Sigmoid colon (tissue), 7 donors: ENCODE measurements around the gene LENEP. TPM values are rescaled to one million over a fixed set of nuclear protein-coding genes. Genes with fewer than 3 reads are reported as not detected.
A peak's percentile ranks its signal among the peaks of the same experiment; 100 is the strongest.

Source experiments
- DNase-seq: peaks from one replicate; pipeline ENCODE4 v3.0.0-alpha.2; 2019
- H3K27ac ChIP-seq, 4 donors: fragments of 200-600 bp; sonication (generic); one replicate each; pipeline ENCODE4 v1.5.1; 2016 to 2019; ENCODE audit warnings: mild to moderate bottlenecking in 1 of 4
- H3K27me3 ChIP-seq, 3 donors: fragments of 200-600 bp; sonication (generic); one replicate each; pipeline ENCODE4 v1.5.1; 2019; ENCODE audit warnings: mild to moderate bottlenecking in 1 of 3
- H3K36me3 ChIP-seq, 4 donors: fragments of 200-600 bp; sonication (generic); one replicate each; pipeline ENCODE4 v1.5.1; 2016 to 2019
- H3K4me1 ChIP-seq, 4 donors: fragments of 200-600 bp; sonication (generic); one replicate each; pipeline ENCODE4 v1.5.1; 2017 to 2019
- H3K4me3 ChIP-seq, 4 donors: fragments of 200-600 bp; sonication (generic); one replicate each; pipeline ENCODE4 v1.5.1; 2017 to 2019; ENCODE audit warnings: mild to moderate bottlenecking in 2 of 4, moderate library complexity in 1 of 4
- H3K9me3 ChIP-seq, 4 donors: fragments of 200-600 bp in 3 of 4; sonication (generic) in 3 of 4; one replicate each; pipeline versions ENCODE4 v1.5.1 to v1.6.1; 2013 to 2019
- EP300 ChIP-seq, 4 donors: sonication (generic); formaldehyde crosslinking; IDR thresholded peaks; one replicate each; pipeline ENCODE4 v1.6.1; 2017; ENCODE audit warnings: antibody characterized with exemption in 4 of 4
- POLR2A ChIP-seq, 2 donors: fragments of 450-650 bp; IDR thresholded peaks; one replicate each; pipeline ENCODE4 v1.6.1; 2016; ENCODE audit warnings: antibody characterized with exemption in 2 of 2, mild to moderate bottlenecking in 2 of 2, moderate library complexity in 2 of 2
- POLR2AphosphoS5 ChIP-seq, 4 donors: sonication (generic); formaldehyde crosslinking; IDR thresholded peaks; one replicate each; pipeline ENCODE4 v1.6.1; 2017; ENCODE audit warnings: antibody characterized with exemption in 4 of 4
- WGBS, 2 donors: extraction: QIAGEN DNeasy Blood & Tissue Kit; methylation state at CpG; one replicate each; pipeline ENCODE4 v1.1.7; 2013; 5-methylcytosine and 5-hydroxymethylcytosine counted together
- intact Hi-C: fragments of 100-400 bp; cut with DNase I; formaldehyde crosslinking; loops from one replicate; pipeline ENCODE4 v1.15.1; 2023
- polyA plus RNA-seq, 3 donors: library from polyadenylated mRNA; stranded (reverse); fragments of 200-250 nt; gene quantifications; one replicate each; pipeline ENCODE4 v1.2.3, GENCODE V29; 2013
- total RNA-seq, 4 donors: library from RNA; depleted of rRNA; stranded (reverse); fragments of >200 nt; gene quantifications; one replicate each; pipeline ENCODE4 v1.1.0, GENCODE V29; 2016
- TF ChIP-seq, protein P1 (sequence below), 4 experiments: fragments of 450-650 bp in 3 of 4; fragments of 200-600 bp in 1 of 4; IDR thresholded peaks; one replicate each; pipeline ENCODE4 v1.5.1; 2016 to 2019; ENCODE audit warnings: antibody characterized with exemption in 4 of 4, mild to moderate bottlenecking in 3 of 4, moderate library complexity in 2 of 4
- donor health status: healthy with polysubstance abuse.
- donor health status: Bipolar disorder and iron deficiency.
- donor health status: healthy.

The LENEP gene
- total and polyA plus RNA-seq, 7 donors = 0.39 TPM; not detected in 6

- Histone ChIP-seq H3K27me3 (no peaks in the 10 kb centered on the region), H3K9me3 (no peaks in the 10 kb centered on the region), H3K36me3 (no peaks in the 10 kb centered on the region), H3K27ac (peak overlapping the region; percentile 96 to 99 (median 98)), H3K4me1 (peaks cover 0 to 64% (median 61%) of the 10 kb centered on the region in 4 donors), H3K4me3 (peak overlapping the region; percentile 73 to 94 (median 81))
- TF ChIP-seq EP300 (IDR thresholded peaks at IDR 0.05) = no peak
- no peak for TF ChIP-seq POLR2AphosphoS5 (IDR thresholded peaks at IDR 0.05)
- TF ChIP-seq POLR2A (IDR thresholded peaks at IDR 0.05) = no peak
- TF ChIP-seq, protein P1, sequence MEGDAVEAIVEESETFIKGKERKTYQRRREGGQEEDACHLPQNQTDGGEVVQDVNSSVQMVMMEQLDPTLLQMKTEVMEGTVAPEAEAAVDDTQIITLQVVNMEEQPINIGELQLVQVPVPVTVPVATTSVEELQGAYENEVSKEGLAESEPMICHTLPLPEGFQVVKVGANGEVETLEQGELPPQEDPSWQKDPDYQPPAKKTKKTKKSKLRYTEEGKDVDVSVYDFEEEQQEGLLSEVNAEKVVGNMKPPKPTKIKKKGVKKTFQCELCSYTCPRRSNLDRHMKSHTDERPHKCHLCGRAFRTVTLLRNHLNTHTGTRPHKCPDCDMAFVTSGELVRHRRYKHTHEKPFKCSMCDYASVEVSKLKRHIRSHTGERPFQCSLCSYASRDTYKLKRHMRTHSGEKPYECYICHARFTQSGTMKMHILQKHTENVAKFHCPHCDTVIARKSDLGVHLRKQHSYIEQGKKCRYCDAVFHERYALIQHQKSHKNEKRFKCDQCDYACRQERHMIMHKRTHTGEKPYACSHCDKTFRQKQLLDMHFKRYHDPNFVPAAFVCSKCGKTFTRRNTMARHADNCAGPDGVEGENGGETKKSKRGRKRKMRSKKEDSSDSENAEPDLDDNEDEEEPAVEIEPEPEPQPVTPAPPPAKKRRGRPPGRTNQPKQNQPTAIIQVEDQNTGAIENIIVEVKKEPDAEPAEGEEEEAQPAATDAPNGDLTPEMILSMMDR (IDR thresholded peaks at IDR 0.05) = no peak
- DNase-seq = no peak
- 10 to 45% methylated on average over 5 of the region's 5 CpGs for WGBS, 2 donors
- intact Hi-C loops = loop anchor here (5.0 kb wide), 1 partner anchor 48 kb away; the partner anchor contains the start of gene ADAM15
Observed at GRCh38 chr1:155004352-155005075, 11.1 kb downstream of the LENEP start.

- TF ChIP-seq POLR2AphosphoS5 (IDR thresholded peaks at IDR 0.05) (peak in 3 of 4 donors; percentile 38 to 55 (median 42)), EP300 (IDR thresholded peaks at IDR 0.05) (no peak)
- TF ChIP-seq, protein P1 (IDR thresholded peaks at IDR 0.05) = no peak
- Histone ChIP-seq H3K27ac (peak overlapping the region; percentile 96 to 99 (median 98)), H3K27me3 (no peaks in the 10 kb centered on the region), H3K36me3 (no peaks in the 10 kb centered on the region), H3K4me3 (peak overlapping the region; percentile 73 to 94 (median 81)), H3K4me1 (peaks cover 0 to 62% (median 56%) of the 10 kb centered on the region in 4 donors), H3K9me3 (no peaks in the 10 kb centered on the region)
- DNase-seq = peak; percentile 92
- intact Hi-C loops = no loop called here
- 13 to 41% methylated on average over 17 of the region's 17 CpGs for WGBS, 2 donors
Observed at GRCh38 chr1:155005076-155006011, 12.0 kb downstream of the LENEP start.

DNA sequence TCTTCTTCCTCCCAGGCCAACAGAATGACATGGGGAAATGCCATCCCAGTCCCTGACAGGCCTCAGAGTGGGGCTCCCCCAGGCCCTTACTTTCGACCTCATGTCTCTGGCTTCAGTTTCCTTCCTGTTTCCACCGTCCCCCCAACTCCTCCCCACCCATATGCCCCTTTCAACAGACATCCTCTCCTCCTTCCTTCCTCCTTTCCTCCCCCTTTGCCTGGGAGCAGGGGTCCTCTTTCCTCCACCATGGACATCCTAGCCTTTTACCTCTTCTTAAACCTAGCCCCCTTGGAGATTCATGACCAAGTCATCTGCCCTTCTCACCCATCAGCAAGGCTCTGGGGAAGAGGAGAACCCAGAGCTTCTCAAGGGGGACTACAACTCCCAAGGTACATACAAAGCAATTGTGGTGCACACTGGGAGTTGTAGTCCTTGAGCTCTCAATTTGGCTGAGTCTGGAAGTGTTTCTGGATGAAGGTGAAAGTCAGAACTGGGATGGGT lies 13.3 kb downstream of the LENEP start:
- no peak overlapping the region for H3K4me3 ChIP-seq
- H3K36me3 ChIP-seq = no peaks in the 10 kb centered on the region
- no peaks in the 10 kb centered on the region for H3K9me3 ChIP-seq
- DNase-seq = no peak
- TF ChIP-seq, protein P1 (IDR thresholded peaks at IDR 0.05) = no peak
- TF ChIP-seq POLR2A (IDR thresholded peaks at IDR 0.05) (no peak), POLR2AphosphoS5 (IDR thresholded peaks at IDR 0.05) (no peak), EP300 (IDR thresholded peaks at IDR 0.05) (no peak)
- intact Hi-C loops = no loop called here
- H3K27ac ChIP-seq = peak overlapping the region; percentile 96 to 99 (median 98)
- 9 to 11% methylated on average over 2 of the region's 2 CpGs for WGBS, 2 donors
- no peaks in the 10 kb centered on the region for H3K27me3 ChIP-seq
- peaks cover 0 to 75% (median 68%) of the 10 kb centered on the region in 4 donors for H3K4me1 ChIP-seq

GRCh38 chr1:155007251-155007828 lies 14.0 kb downstream of the LENEP start:
- peak in 1 of 2 donors; percentile 32 for TF ChIP-seq POLR2A (IDR thresholded peaks at IDR 0.05)
- TF ChIP-seq EP300 (IDR thresholded peaks at IDR 0.05) = no peak
- TF ChIP-seq, protein P1 (IDR thresholded peaks at IDR 0.05) = no peak
- TF ChIP-seq POLR2AphosphoS5 (IDR thresholded peaks at IDR 0.05) = peak in 2 of 4 donors; percentile 5 to 31
- intact Hi-C loops = no loop called here
- no peaks in the 10 kb centered on the region for H3K9me3 ChIP-seq
- peaks cover 0 to 82% (median 75%) of the 10 kb centered on the region in 4 donors for H3K4me1 ChIP-seq
- H3K27me3 ChIP-seq = no peaks in the 10 kb centered on the region
- WGBS, 2 donors = 13 to 59% methylated on average over 6 of the region's 6 CpGs
- peak overlapping the region; percentile 96 to 99 (median 98) for H3K27ac ChIP-seq
- DNase-seq = no peak
- no peaks in the 10 kb centered on the region for H3K36me3 ChIP-seq
- peak overlapping the region in 2 of 4 donors; percentile 25 to 32 for H3K4me3 ChIP-seq
